Measurements from ENCODE around the gene SMYD3. TPM values are rescaled to one million over a fixed set of nuclear protein-coding genes. Genes with fewer than 3 reads are reported as not detected.
"Not testable (repeated sequence)": the region's sequence is repeated elsewhere in the genome, so short reads cannot be mapped to it uniquely, and the experiment has no call there.

Gene SMYD3
- total RNA-seq, 1 experiment from 2014 or later: 17.4 TPM

DNA sequence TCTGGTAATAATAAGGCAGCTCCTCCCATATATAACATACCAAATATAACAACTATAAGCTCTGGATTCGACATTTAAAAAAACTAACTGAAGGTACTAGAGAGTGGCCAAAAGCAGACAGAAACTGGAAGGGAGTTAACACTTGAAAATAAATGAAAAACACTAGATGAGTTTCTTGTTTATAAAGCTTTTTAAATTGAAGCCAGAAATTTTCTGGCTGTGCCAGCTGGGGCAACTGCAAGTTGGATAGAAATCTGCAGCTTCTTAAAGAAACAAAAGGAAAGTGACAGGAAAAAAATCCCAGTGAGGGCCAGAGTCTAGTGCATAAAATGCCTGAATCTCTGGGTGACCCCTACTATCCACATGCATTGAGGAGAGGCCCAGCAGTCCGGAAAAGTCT lies 432.7 kb downstream of the SMYD3 start:
- Histone ChIP-seq H3K4me3 (ENCODE audit: low read depth in 2 of 2, low read length in 2 of 2) (no peak overlapping the region), H3K27me3 (ENCODE audit: control insufficient read depth, insufficient read depth, low read length) (no peaks in the 10 kb centered on the region), H3K4me1 (ENCODE audit: control insufficient read depth, insufficient read depth, low read length) (no peaks in the 10 kb centered on the region), H3K27ac (ENCODE audit: low read length) (no peak overlapping the region), H3K36me3 (ENCODE audit: control insufficient read depth, insufficient read depth, low read length) (no peaks in the 10 kb centered on the region), H3K9me3 (ENCODE audit: control insufficient read depth, insufficient read depth, low read depth, low read length) (no peaks in the 10 kb centered on the region)
- intact Hi-C loops (cut with micrococcal nuclease; ENCODE audit: unreplicated experiment): no loop called here
- TF ChIP-seq CTCF (IDR thresholded peaks at IDR 0.05) (no peak), POLR2AphosphoS5 (IDR thresholded peaks at IDR 0.05; ENCODE audit: low read depth, low read length) (no peak), TCF7L2 (IDR thresholded peaks at IDR 0.05; ENCODE audit: low read depth, low read length) (no peak), SIN3A (IDR thresholded peaks at IDR 0.05; ENCODE audit: borderline replicate concordance, insufficient read depth, low read depth, low read length) (no peak)
- TF ChIP-seq, protein P1, sequence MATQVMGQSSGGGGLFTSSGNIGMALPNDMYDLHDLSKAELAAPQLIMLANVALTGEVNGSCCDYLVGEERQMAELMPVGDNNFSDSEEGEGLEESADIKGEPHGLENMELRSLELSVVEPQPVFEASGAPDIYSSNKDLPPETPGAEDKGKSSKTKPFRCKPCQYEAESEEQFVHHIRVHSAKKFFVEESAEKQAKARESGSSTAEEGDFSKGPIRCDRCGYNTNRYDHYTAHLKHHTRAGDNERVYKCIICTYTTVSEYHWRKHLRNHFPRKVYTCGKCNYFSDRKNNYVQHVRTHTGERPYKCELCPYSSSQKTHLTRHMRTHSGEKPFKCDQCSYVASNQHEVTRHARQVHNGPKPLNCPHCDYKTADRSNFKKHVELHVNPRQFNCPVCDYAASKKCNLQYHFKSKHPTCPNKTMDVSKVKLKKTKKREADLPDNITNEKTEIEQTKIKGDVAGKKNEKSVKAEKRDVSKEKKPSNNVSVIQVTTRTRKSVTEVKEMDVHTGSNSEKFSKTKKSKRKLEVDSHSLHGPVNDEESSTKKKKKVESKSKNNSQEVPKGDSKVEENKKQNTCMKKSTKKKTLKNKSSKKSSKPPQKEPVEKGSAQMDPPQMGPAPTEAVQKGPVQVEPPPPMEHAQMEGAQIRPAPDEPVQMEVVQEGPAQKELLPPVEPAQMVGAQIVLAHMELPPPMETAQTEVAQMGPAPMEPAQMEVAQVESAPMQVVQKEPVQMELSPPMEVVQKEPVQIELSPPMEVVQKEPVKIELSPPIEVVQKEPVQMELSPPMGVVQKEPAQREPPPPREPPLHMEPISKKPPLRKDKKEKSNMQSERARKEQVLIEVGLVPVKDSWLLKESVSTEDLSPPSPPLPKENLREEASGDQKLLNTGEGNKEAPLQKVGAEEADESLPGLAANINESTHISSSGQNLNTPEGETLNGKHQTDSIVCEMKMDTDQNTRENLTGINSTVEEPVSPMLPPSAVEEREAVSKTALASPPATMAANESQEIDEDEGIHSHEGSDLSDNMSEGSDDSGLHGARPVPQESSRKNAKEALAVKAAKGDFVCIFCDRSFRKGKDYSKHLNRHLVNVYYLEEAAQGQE (IDR thresholded peaks at IDR 0.05; ENCODE audit: insufficient read depth in 1 of 2, low read depth in 2 of 2, low read length in 1 of 2): no peak
- no TSS peak for BruUV-seq (replicated peaks)
- CTCF ChIA-PET: no interaction called here
- DNase-seq (ENCODE audit: low read depth, low spot score) (no peak), ATAC-seq (no peak)
- in situ Hi-C loops (cut with HindIII; ENCODE audit: low pct_unique_long_range_greater_than_20kb, low sequenced_read_pairs): no loop called here
- POLR2A ChIA-PET: interaction anchor here (0.6 kb wide), 1 partner anchor 402 kb away, joined by 3 read pairs; no protein-coding TSS in a partner anchor

DNA sequence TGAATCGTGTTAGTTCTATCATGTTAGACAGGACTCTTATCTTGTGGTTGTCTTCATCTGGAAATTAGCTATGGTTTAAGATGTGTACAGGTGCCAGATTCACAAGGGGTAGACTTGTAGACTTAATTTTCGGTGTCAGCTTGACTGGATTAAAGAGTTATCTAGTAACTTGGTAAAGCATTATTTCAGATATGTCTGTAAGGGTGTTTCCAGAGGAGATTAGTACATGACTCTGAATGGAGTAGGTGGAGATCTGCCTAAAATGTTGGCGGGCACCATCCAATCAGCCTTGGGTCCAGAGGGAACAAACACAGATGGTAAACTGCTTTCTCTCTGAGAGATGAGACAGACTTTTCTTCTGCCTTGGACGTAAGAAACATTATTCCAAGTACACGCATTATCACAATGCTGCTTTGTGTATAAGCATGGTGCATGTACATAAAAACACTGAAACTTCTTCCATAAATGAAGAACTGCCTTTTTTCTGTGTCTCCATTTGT lies 434.6 kb downstream of the SMYD3 start:
- in situ Hi-C loops (cut with HindIII; ENCODE audit: low pct_unique_long_range_greater_than_20kb, low sequenced_read_pairs) (no loop called here), intact Hi-C loops (cut with micrococcal nuclease; ENCODE audit: unreplicated experiment) (no loop called here)
- no TSS peak for BruUV-seq (replicated peaks)
- no peak for ATAC-seq
- Histone ChIP-seq H3K4me3 (ENCODE audit: low read depth in 2 of 2, low read length in 2 of 2) (no peak overlapping the region), H3K9me3 (ENCODE audit: control insufficient read depth, insufficient read depth, low read depth, low read length) (no peaks in the 10 kb centered on the region), H3K36me3 (ENCODE audit: control insufficient read depth, insufficient read depth, low read length) (no peaks in the 10 kb centered on the region), H3K27ac (ENCODE audit: low read length) (no peak overlapping the region), H3K4me1 (ENCODE audit: control insufficient read depth, insufficient read depth, low read length) (no peaks in the 10 kb centered on the region), H3K27me3 (ENCODE audit: control insufficient read depth, insufficient read depth, low read length) (no peaks in the 10 kb centered on the region)
- DNase-seq (ENCODE audit: low read depth, low spot score): no peak
- ChIA-PET POLR2A (no interaction called here), CTCF (no interaction called here)
- no peak for TF ChIP-seq CTCF (IDR thresholded peaks at IDR 0.05)
- no peak for TF ChIP-seq SIN3A (IDR thresholded peaks at IDR 0.05; ENCODE audit: borderline replicate concordance, insufficient read depth, low read depth, low read length)
- TF ChIP-seq TCF7L2 (IDR thresholded peaks at IDR 0.05; ENCODE audit: low read depth, low read length): no peak
- TF ChIP-seq POLR2AphosphoS5 (IDR thresholded peaks at IDR 0.05; ENCODE audit: low read depth, low read length): no peak
- TF ChIP-seq, protein P1 (IDR thresholded peaks at IDR 0.05; ENCODE audit: insufficient read depth in 1 of 2, low read depth in 2 of 2, low read length in 1 of 2): no peak

- H3K36me3 ChIP-seq (ENCODE audit: control insufficient read depth, insufficient read depth, low read length); H3K27ac ChIP-seq (ENCODE audit: low read length); intact Hi-C loops (cut with micrococcal nuclease; ENCODE audit: unreplicated experiment); POLR2A ChIA-PET; H3K27me3 ChIP-seq (ENCODE audit: control insufficient read depth, insufficient read depth, low read length); CTCF ChIA-PET; H3K4me3 ChIP-seq (ENCODE audit: low read depth in 2 of 2, low read length in 2 of 2); BruUV-seq (replicated peaks); H3K4me1 ChIP-seq (ENCODE audit: control insufficient read depth, insufficient read depth, low read length); DNase-seq (ENCODE audit: low read depth, low spot score); in situ Hi-C loops (cut with HindIII; ENCODE audit: low pct_unique_long_range_greater_than_20kb, low sequenced_read_pairs); ATAC-seq; H3K9me3 ChIP-seq (ENCODE audit: control insufficient read depth, insufficient read depth, low read depth, low read length): not testable (repeated sequence)
Observed at GRCh38 chr1:246071981-246072380, 435.1 kb downstream of the SMYD3 start.

GRCh38 chr1:246071561-246071960 lies 435.5 kb downstream of the SMYD3 start:
- ATAC-seq: not testable (repeated sequence)

More at GRCh38 chr1:246071561-246071960, 435.5 kb downstream of the SMYD3 start:
- POLR2A ChIA-PET; in situ Hi-C loops (cut with HindIII; ENCODE audit: low pct_unique_long_range_greater_than_20kb, low sequenced_read_pairs); H3K9me3 ChIP-seq (ENCODE audit: control insufficient read depth, insufficient read depth, low read depth, low read length); CTCF ChIA-PET; H3K27me3 ChIP-seq (ENCODE audit: control insufficient read depth, insufficient read depth, low read length); H3K36me3 ChIP-seq (ENCODE audit: control insufficient read depth, insufficient read depth, low read length); H3K4me3 ChIP-seq (ENCODE audit: low read depth in 2 of 2, low read length in 2 of 2); BruUV-seq (replicated peaks); H3K27ac ChIP-seq (ENCODE audit: low read length); intact Hi-C loops (cut with micrococcal nuclease; ENCODE audit: unreplicated experiment); DNase-seq (ENCODE audit: low read depth, low spot score); H3K4me1 ChIP-seq (ENCODE audit: control insufficient read depth, insufficient read depth, low read length): not testable (repeated sequence)

Measured in Panc1 (cell line).